Non-pigmented ciliary epithelial cell (primary cell): ENCODE data around the gene HEXD.

ENCODE experiments used
- DNase-seq: peaks from one replicate; pipeline ENCODE4 v3.0.0-alpha.2; 2010; ENCODE audit warnings: low read depth

Gene HEXD

DNA sequence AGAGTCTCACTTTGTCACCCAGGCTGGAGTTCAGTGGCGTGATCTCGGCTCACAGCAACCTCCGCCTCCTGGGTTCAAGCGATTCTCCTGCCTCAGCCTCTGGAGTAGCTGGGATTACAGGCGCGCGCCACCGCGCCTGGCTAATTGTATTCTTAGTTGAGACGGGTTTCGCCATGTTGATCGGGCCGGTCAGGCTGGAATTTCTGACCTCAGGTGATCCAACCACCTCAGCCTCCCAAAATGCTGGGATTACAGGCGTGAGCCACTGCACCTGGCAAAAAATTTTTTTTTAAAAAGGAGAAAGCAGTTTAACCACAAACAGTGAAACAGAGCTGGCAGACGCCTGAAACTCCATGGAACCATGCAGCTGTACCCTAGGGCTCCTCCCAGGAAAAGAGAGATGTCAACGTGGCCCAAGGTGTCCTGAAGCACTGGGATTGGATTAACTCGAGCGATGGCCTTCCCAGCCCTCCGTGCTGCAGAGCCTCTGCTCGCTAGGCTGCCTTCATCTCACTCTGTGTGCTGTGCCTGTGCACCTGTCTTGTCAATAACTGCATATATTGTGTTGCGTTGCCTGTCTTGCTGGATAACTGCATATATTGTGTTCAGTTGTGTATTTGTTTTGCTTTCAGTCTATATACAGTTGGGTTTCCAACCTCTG lies 71.8 kb downstream of the HEXD start:
- DNase-seq = no peak

DNA sequence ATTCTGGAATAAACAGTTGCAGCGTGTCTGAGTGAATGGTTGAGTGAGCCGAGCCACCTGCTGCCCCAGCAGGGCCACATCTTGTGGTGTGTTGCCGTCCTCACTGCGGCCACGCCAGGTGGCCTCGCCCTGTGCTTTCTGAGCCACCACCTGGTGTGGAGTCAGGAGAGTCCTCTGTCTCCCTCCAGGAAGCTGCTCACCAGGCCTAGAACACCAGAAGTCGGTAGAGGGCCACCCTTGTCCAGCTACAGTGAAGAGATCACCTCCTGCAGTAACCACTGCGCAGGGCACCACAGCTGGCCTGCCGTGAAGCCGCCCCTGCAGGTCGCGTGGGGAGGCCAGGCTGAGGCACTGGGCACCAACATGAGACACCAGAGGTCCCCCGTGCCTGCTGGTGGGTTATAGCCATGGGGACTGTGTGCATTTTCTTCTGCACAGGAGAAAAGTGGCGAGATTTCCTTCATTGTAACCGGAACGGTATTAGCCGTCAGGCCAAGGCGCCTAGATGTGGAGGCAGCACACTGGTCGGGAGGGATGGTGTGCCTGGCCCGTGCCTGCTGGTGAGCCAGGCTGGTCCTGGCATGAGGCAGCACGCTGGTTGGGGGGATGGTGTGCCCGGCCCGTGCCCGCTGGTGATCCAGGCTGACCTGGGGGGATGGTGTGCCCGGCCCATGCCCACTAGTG lies 72.5 kb downstream of the HEXD start:
- no peak for DNase-seq

DNA sequence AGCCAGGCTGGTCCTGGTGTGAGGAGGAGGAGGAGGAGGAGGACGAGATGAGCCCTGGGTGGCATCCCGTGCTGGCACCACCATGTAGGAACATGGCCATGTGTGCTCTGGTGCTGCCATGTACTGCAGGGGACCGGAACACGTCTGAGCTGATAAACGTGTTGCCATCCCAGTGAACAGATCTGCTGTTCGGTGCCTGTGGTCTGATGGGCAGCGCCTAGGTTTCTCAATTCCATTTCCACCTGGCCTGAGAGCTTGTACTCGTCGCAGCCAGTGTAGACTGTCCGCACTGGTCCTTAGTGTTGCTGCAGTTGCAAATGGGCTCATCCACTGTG lies 73.0 kb downstream of the HEXD start:
- no peak for DNase-seq

DNA sequence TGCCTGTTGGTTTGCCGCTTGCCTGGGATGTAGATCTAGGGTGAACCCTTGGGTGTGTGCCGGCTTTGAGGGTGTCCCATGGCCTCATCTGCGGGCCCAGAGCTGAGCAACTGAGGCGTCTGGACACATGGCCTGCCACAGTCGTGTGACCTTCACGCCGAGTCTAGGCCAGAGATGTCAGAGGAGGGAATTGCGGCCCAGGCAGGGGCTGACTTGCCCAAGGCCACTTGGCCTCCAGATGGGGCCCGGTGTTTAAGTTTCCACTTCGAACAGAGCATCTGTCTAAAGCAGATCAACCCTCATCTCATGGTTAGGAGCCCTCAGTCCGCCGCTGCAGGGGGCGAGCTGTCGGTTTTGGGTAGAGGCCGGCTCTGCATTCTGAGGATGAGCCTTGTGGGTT lies 73.4 kb downstream of the HEXD start:
- DNase-seq = no peak
